ENCODE data around the gene HOXB5. TPM values are rescaled to one million over a fixed set of nuclear protein-coding genes. Genes with fewer than 3 reads are reported as not detected.

Gene HOXB5
- total RNA-seq, 2 experiments from 2014 or later, result not detected

- DNase-seq, result no peak
- H3K27me3 Mint-ChIP-seq, result peaks cover 74% of the 10 kb centered on the region
- no peaks in the 10 kb centered on the region for H3K9me3 Mint-ChIP-seq
- ChIA-PET POLR2A (interaction anchor here (2.4 kb wide), 1 partner anchor 13 kb away, joined by 13 read pairs; the partner anchor contains the start of gene HOXB9), CTCF (interaction anchor here (0.6 to 2.7 kb wide), 19 partner anchors 11 to 671 kb away, joined by 3 to 19 read pairs (median 4); partner anchors contain the start of genes HOXB5 and PNPO)
- peak overlapping the region; percentile 60 for H3K4me3 Mint-ChIP-seq
- H3K4me1 Mint-ChIP-seq (ENCODE audit: low read depth), result peaks cover 48% of the 10 kb centered on the region
- no peaks in the 10 kb centered on the region for H3K36me3 Mint-ChIP-seq
- no peak overlapping the region for H3K27ac Mint-ChIP-seq
- intact Hi-C loops (cut with micrococcal nuclease), result loop anchor here (2.0 to 10.0 kb wide), 4 partner anchors 16 to 585 kb away; no protein-coding TSS in a partner anchor
Observed at GRCh38 chr17:48612456-48612853, 18.9 kb upstream of the HOXB5 start.

GRCh38 chr17:48611681-48612455, 18.3 kb upstream of the HOXB5 start:
- intact Hi-C loops (cut with micrococcal nuclease), result loop anchor here (2.0 to 10.0 kb wide), 4 partner anchors 15 to 585 kb away; no protein-coding TSS in a partner anchor
- Mint-ChIP-seq H3K36me3 (no peaks in the 10 kb centered on the region), H3K4me3 (peak overlapping the region; percentile 86), H3K4me1 (ENCODE audit: low read depth) (peaks cover 42% of the 10 kb centered on the region), H3K27me3 (peaks cover 68% of the 10 kb centered on the region), H3K27ac (peak overlapping the region; percentile 8), H3K9me3 (no peaks in the 10 kb centered on the region)
- CTCF ChIA-PET, result interaction anchor here (1.0 to 1.8 kb wide), 2 partner anchors 11 to 119 kb away, joined by 3 to 13 read pairs; no protein-coding TSS in a partner anchor
- POLR2A ChIA-PET, result no interaction called here
- DNase-seq, result no peak

GRCh38 chr17:48611213-48611612, 17.6 kb upstream of the HOXB5 start:
- Mint-ChIP-seq H3K9me3 (no peaks in the 10 kb centered on the region), H3K27me3 (peaks cover 67% of the 10 kb centered on the region), H3K36me3 (no peaks in the 10 kb centered on the region), H3K4me1 (ENCODE audit: low read depth) (peaks cover 42% of the 10 kb centered on the region), H3K27ac (peak overlapping the region; percentile 41), H3K4me3 (peak overlapping the region; percentile 86)
- ChIA-PET POLR2A (no interaction called here), CTCF (no interaction called here)
- no peak for DNase-seq
- intact Hi-C loops (cut with micrococcal nuclease), result loop anchor here (5.0 to 10.0 kb wide), 3 partner anchors 141 to 584 kb away; no protein-coding TSS in a partner anchor

GRCh38 chr17:48610282-48611211, 17.0 kb upstream of the HOXB5 start, which contains the start of gene HOXB7:
Gene HOXB7, minus strand, starts transcription at chr17:48611017. Its CDS starts 99 bp downstream, at chr17:48610918.
- peak; percentile 78 for DNase-seq
- peak within 1 kb of the TSS; percentile 41 for H3K27ac Mint-ChIP-seq
- H3K4me1 Mint-ChIP-seq (ENCODE audit: low read depth), result peaks cover 37% of the 10 kb centered on the region
- CTCF ChIA-PET, result interaction anchor here (0.6 to 1.2 kb wide), 3 partner anchors 12 to 347 kb away, joined by 3 to 5 read pairs (median 3); no protein-coding TSS in a partner anchor
- no peaks in the 10 kb centered on the region for H3K9me3 Mint-ChIP-seq
- no peaks in the 10 kb centered on the region for H3K36me3 Mint-ChIP-seq
- POLR2A ChIA-PET, result interaction anchor here (0.5 kb wide), 1 partner anchor 506 kb away, joined by 3 read pairs; no protein-coding TSS in a partner anchor
- peaks cover 64% of the 10 kb centered on the region for H3K27me3 Mint-ChIP-seq
- intact Hi-C loops (cut with micrococcal nuclease), result loop anchor here (5.0 to 10.0 kb wide), 3 partner anchors 142 to 583 kb away; no protein-coding TSS in a partner anchor
- peak within 1 kb of the TSS; percentile 86 for H3K4me3 Mint-ChIP-seq

GRCh38 chr17:48609759-48610281, 16.2 kb upstream of the HOXB5 start:
- CTCF ChIA-PET, result interaction anchor here (0.6 to 1.6 kb wide), 5 partner anchors 12 to 639 kb away, joined by 3 to 7 read pairs (median 3); partner anchors contain the start of gene CDK5RAP3
- Mint-ChIP-seq H3K27me3 (peaks cover 62% of the 10 kb centered on the region), H3K9me3 (no peaks in the 10 kb centered on the region), H3K27ac (no peak overlapping the region), H3K36me3 (no peaks in the 10 kb centered on the region), H3K4me1 (ENCODE audit: low read depth) (peaks cover 32% of the 10 kb centered on the region), H3K4me3 (peak overlapping the region; percentile 86)
- intact Hi-C loops (cut with micrococcal nuclease), result loop anchor here (5.0 to 10.0 kb wide), 3 partner anchors 142 to 583 kb away; no protein-coding TSS in a partner anchor
- no peak for DNase-seq
- POLR2A ChIA-PET, result interaction anchor here (0.5 kb wide), 1 partner anchor 505 kb away, joined by 3 read pairs; no protein-coding TSS in a partner anchor

- ChIA-PET POLR2A (no interaction called here), CTCF (interaction anchor here (1.1 to 1.6 kb wide), 4 partner anchors 9 to 638 kb away, joined by 3 to 7 read pairs (median 4); partner anchors contain the start of gene CDK5RAP3)
- DNase-seq, result no peak
- H3K36me3 Mint-ChIP-seq, result no peaks in the 10 kb centered on the region
- H3K9me3 Mint-ChIP-seq, result no peaks in the 10 kb centered on the region
- peaks cover 29% of the 10 kb centered on the region for H3K4me1 Mint-ChIP-seq (ENCODE audit: low read depth)
- H3K4me3 Mint-ChIP-seq, result no peak overlapping the region
- no peak overlapping the region for H3K27ac Mint-ChIP-seq
- intact Hi-C loops (cut with micrococcal nuclease), result no loop called here
- H3K27me3 Mint-ChIP-seq, result peaks cover 63% of the 10 kb centered on the region
Observed at GRCh38 chr17:48609033-48609432, 15.5 kb upstream of the HOXB5 start.

GRCh38 chr17:48608494-48608834, 14.9 kb upstream of the HOXB5 start:
- no peak overlapping the region for H3K4me3 Mint-ChIP-seq
- POLR2A ChIA-PET, result no interaction called here

GRCh38 chr17:48606892-48607614, 13.5 kb upstream of the HOXB5 start:
- no peaks in the 10 kb centered on the region for H3K36me3 Mint-ChIP-seq
- no peak overlapping the region for H3K4me3 Mint-ChIP-seq
- CTCF ChIA-PET, result interaction anchor here (0.6 to 1.8 kb wide), 7 partner anchors 9 to 479 kb away, joined by 3 to 10 read pairs (median 3); partner anchors contain the start of gene HOXB8
- DNase-seq, result no peak
- H3K9me3 Mint-ChIP-seq, result no peaks in the 10 kb centered on the region
- POLR2A ChIA-PET, result no interaction called here
- intact Hi-C loops (cut with micrococcal nuclease), result no loop called here
- no peak overlapping the region for H3K27ac Mint-ChIP-seq
- peaks cover 17% of the 10 kb centered on the region for H3K4me1 Mint-ChIP-seq (ENCODE audit: low read depth)
- H3K27me3 Mint-ChIP-seq, result peaks cover 68% of the 10 kb centered on the region

More at GRCh38 chr17:48608494-48608834, 14.9 kb upstream of the HOXB5 start:
- intact Hi-C loops (cut with micrococcal nuclease), result no loop called here
- Mint-ChIP-seq H3K27ac (no peak overlapping the region), H3K4me1 (ENCODE audit: low read depth) (peaks cover 24% of the 10 kb centered on the region), H3K9me3 (no peaks in the 10 kb centered on the region), H3K27me3 (peaks cover 63% of the 10 kb centered on the region), H3K36me3 (no peaks in the 10 kb centered on the region)
- DNase-seq, result no peak
- CTCF ChIA-PET, result interaction anchor here (1.1 to 1.6 kb wide), 4 partner anchors 9 to 637 kb away, joined by 3 to 7 read pairs (median 4); partner anchors contain the start of gene CDK5RAP3

- CTCF ChIA-PET, result interaction anchor here (0.6 to 1.8 kb wide), 7 partner anchors 10 to 478 kb away, joined by 3 to 10 read pairs (median 4); partner anchors contain the start of gene HOXB8
- Mint-ChIP-seq H3K27me3 (peaks cover 70% of the 10 kb centered on the region), H3K27ac (no peak overlapping the region), H3K36me3 (no peaks in the 10 kb centered on the region), H3K4me1 (ENCODE audit: low read depth) (peaks cover 11% of the 10 kb centered on the region), H3K9me3 (no peaks in the 10 kb centered on the region), H3K4me3 (no peak overlapping the region)
- intact Hi-C loops (cut with micrococcal nuclease), result no loop called here
- POLR2A ChIA-PET, result no interaction called here
- no peak for DNase-seq
Observed at GRCh38 chr17:48605991-48606891, 12.7 kb upstream of the HOXB5 start.

GRCh38 chr17:48605409-48605919, 11.9 kb upstream of the HOXB5 start:
- ChIA-PET CTCF (interaction anchor here (1.2 to 1.7 kb wide), 2 partner anchors 10 to 13 kb away, joined by 5 to 10 read pairs; partner anchors contain the start of gene HOXB8), POLR2A (no interaction called here)
- Mint-ChIP-seq H3K27me3 (peaks cover 70% of the 10 kb centered on the region), H3K27ac (no peak overlapping the region), H3K4me1 (ENCODE audit: low read depth) (peaks cover 6% of the 10 kb centered on the region), H3K36me3 (no peaks in the 10 kb centered on the region), H3K9me3 (no peaks in the 10 kb centered on the region), H3K4me3 (no peak overlapping the region)
- DNase-seq, result no peak
- intact Hi-C loops (cut with micrococcal nuclease), result no loop called here

Measured in activated CD4-positive, alpha-beta memory T cell treated with anti-CD3 and anti-CD28 coated beads for 36 hours (primary cell).